ENCODE measurements around the gene EGFR. TPM values are rescaled to one million over a fixed set of nuclear protein-coding genes. Genes with fewer than 3 reads are reported as not detected.
A peak's percentile ranks its signal among the peaks of the same experiment; 100 is the strongest.

Gene EGFR
- total RNA-seq, 1 experiment from 2014 or later, result 50.0 TPM

DNA sequence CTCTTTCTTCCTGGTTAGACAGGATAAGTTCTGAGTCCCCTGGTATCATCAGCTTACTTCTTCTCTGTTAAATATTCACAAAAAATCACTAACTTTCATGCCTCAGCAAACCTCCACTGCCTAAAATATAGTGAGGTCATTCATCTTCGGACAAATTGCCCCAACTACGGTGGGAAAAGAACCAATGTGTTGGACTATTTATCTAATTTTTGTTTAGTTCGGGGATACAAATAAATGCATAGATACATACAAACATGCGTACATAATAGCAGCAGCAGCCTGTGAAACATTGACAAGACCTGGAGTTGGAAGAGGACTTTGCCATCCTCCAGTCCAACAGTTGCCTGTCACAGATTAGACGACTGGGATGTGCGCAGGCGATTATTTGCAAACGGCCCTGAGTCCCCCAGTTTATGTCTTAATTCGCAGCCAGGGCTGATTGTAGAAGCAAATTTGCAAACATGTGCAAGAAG lies 51.5 kb downstream of the EGFR start:
- intact Hi-C loops (cut with micrococcal nuclease), result loop anchor here (5.0 to 10.0 kb wide), 3 partner anchors 106 to 283 kb away; no protein-coding TSS in a partner anchor
- Histone ChIP-seq H2AFZ (ENCODE audit: low read length) (no peak overlapping the region), H3F3A (ENCODE audit: low read length, unreplicated experiment) (peaks cover 12% of the 10 kb centered on the region), H3K4me3 (ENCODE audit: low read length) (no peak overlapping the region), H3K79me2 (ENCODE audit: low read length) (peaks cover 81% of the 10 kb centered on the region), H3K9ac (ENCODE audit: low read length) (no peak overlapping the region), H3K36me3 (ENCODE audit: low read depth, low read length) (peaks cover 26% of the 10 kb centered on the region; the same call in 1 of the 2 replicates), H3K4me1 (ENCODE audit: insufficient read depth, low read length) (peaks cover 53% of the 10 kb centered on the region), H3K4me2 (ENCODE audit: low read length) (no peak overlapping the region), H4K20me1 (ENCODE audit: low read length) (no peaks in the 10 kb centered on the region), H3K27ac (ENCODE audit: low read length) (no peak overlapping the region), H3K9me2 (replicated peaks; ENCODE audit: low read length) (no peaks in the 10 kb centered on the region), H3K9me3 (ENCODE audit: low read length) (no peaks in the 10 kb centered on the region), H3K27me3 (ENCODE audit: low read length) (no peaks in the 10 kb centered on the region)
- BruUV-seq (replicated peaks), result no TSS peak
- CTCF ChIA-PET, result interaction anchor here (0.7 kb wide), 1 partner anchor 185 kb away, joined by 5 read pairs; no protein-coding TSS in a partner anchor
- no peak for TF ChIP-seq EZH2phosphoT487 (IDR thresholded peaks at IDR 0.05; ENCODE audit: borderline replicate concordance, low read length)
- no peak for TF ChIP-seq EZH2 (IDR thresholded peaks at IDR 0.05; ENCODE audit: low read length, unreplicated experiment)
- TF ChIP-seq, protein P1, sequence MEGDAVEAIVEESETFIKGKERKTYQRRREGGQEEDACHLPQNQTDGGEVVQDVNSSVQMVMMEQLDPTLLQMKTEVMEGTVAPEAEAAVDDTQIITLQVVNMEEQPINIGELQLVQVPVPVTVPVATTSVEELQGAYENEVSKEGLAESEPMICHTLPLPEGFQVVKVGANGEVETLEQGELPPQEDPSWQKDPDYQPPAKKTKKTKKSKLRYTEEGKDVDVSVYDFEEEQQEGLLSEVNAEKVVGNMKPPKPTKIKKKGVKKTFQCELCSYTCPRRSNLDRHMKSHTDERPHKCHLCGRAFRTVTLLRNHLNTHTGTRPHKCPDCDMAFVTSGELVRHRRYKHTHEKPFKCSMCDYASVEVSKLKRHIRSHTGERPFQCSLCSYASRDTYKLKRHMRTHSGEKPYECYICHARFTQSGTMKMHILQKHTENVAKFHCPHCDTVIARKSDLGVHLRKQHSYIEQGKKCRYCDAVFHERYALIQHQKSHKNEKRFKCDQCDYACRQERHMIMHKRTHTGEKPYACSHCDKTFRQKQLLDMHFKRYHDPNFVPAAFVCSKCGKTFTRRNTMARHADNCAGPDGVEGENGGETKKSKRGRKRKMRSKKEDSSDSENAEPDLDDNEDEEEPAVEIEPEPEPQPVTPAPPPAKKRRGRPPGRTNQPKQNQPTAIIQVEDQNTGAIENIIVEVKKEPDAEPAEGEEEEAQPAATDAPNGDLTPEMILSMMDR (conservative IDR thresholded peaks at IDR 0.05; ENCODE audit: low read depth, low read length), result no peak
- ATAC-seq (no peak), DNase-seq (no peak)
- POLR2A ChIA-PET (ENCODE audit: unreplicated experiment), result no interaction called here

DNA sequence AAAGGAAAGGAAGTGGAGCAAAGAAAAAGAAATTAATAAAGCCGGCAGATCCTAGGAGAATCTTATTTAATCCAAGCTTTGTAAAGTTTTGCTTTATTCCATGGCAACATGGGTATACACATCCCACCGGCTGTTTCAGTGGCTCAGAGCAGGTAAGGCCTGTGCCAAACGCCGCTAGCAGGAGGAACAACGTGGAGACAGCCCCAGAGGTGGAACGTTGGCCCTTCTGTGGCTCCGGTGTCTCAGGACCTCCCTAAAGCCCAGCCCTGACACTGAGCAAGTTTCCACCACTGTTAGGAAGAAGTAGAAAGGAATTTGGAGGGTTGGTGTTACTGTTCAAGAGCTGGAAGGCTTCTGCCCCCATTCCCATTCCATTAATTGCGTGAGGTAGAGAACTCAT lies 52.0 kb downstream of the EGFR start:
- ChIA-PET POLR2A (ENCODE audit: unreplicated experiment) (no interaction called here), CTCF (interaction anchor here (0.5 to 0.7 kb wide), 2 partner anchors 184 to 259 kb away, joined by 5 to 6 read pairs; no protein-coding TSS in a partner anchor)
- intact Hi-C loops (cut with micrococcal nuclease), result loop anchor here (5.0 to 10.0 kb wide), 3 partner anchors 106 to 284 kb away; no protein-coding TSS in a partner anchor
- H3K4me3 ChIP-seq (ENCODE audit: low read length), result no peak overlapping the region
- H3K36me3 ChIP-seq (ENCODE audit: low read depth, low read length), result peaks cover 28% of the 10 kb centered on the region; the same call in 1 of the 2 replicates
- ATAC-seq, result no peak
- DNase-seq, result no peak
- H3K9me2 ChIP-seq (replicated peaks; ENCODE audit: low read length), result no peaks in the 10 kb centered on the region
- H3K9me3 ChIP-seq (ENCODE audit: low read length), result no peaks in the 10 kb centered on the region
- no peak overlapping the region for H3K4me2 ChIP-seq (ENCODE audit: low read length)
- H3F3A ChIP-seq (ENCODE audit: low read length, unreplicated experiment), result peaks cover 7% of the 10 kb centered on the region
- H3K79me2 ChIP-seq (ENCODE audit: low read length), result peaks cover 86% of the 10 kb centered on the region
- H3K9ac ChIP-seq (ENCODE audit: low read length), result no peak overlapping the region
- no peaks in the 10 kb centered on the region for H4K20me1 ChIP-seq (ENCODE audit: low read length)
- 0 out of 2 replicates have a peak overlapping the region, but pooled peaks have one; percentile 97 for H3K27ac ChIP-seq (ENCODE audit: low read length)
- no peaks in the 10 kb centered on the region for H3K27me3 ChIP-seq (ENCODE audit: low read length)
- peaks cover 51% of the 10 kb centered on the region for H3K4me1 ChIP-seq (ENCODE audit: insufficient read depth, low read length)
- TF ChIP-seq, protein P1 (conservative IDR thresholded peaks at IDR 0.05; ENCODE audit: low read depth, low read length), result no peak
- TF ChIP-seq EZH2 (IDR thresholded peaks at IDR 0.05; ENCODE audit: low read length, unreplicated experiment) (no peak), EZH2phosphoT487 (IDR thresholded peaks at IDR 0.05; ENCODE audit: borderline replicate concordance, low read length) (no peak)
- no peak overlapping the region for H2AFZ ChIP-seq (ENCODE audit: low read length)
- no TSS peak for BruUV-seq (replicated peaks)
